ENCODE results near the gene SEMA6B.
A peak's percentile ranks its signal among the peaks of the same experiment; 100 is the strongest.
"Not testable (repeated sequence)": the region's sequence is repeated elsewhere in the genome, so short reads cannot be mapped to it uniquely, and the experiment has no call there.

Gene SEMA6B

DNA sequence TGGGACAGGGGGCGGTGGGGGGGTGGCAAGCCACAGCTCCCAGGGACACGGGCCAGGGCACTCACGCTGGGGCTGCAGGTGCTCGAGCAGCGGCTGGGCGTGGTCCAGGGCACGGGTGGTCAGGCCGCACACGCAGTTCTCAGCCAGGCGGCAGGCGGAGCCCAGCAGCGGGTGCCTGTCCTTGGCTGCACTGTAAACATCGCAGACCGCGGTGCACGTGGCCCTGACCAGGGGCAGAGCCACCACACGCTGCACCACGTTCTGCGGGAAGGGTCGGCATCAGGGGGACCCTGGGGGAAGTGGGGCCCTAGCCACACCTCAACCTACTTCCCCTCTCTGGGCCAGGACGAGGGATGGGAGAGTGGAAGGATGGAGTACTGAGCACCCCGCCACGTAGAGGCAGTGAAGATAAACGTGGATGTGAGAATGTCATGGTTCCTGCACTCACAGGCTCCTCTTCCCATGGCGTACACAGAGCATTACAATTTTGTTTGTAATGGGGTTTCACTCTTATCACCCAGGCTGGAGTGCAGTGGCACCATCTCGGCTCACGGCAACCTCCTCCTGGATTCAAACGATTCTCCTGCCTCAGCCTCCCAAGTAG is 27.8 kb downstream of the SEMA6B start:
- no peak for DNase-seq (ENCODE audit: low read depth)
- H3K4me3 ChIP-seq (replicated peaks; ENCODE audit: low read depth, low read length): no peak overlapping the region
- TF ChIP-seq, protein P1, sequence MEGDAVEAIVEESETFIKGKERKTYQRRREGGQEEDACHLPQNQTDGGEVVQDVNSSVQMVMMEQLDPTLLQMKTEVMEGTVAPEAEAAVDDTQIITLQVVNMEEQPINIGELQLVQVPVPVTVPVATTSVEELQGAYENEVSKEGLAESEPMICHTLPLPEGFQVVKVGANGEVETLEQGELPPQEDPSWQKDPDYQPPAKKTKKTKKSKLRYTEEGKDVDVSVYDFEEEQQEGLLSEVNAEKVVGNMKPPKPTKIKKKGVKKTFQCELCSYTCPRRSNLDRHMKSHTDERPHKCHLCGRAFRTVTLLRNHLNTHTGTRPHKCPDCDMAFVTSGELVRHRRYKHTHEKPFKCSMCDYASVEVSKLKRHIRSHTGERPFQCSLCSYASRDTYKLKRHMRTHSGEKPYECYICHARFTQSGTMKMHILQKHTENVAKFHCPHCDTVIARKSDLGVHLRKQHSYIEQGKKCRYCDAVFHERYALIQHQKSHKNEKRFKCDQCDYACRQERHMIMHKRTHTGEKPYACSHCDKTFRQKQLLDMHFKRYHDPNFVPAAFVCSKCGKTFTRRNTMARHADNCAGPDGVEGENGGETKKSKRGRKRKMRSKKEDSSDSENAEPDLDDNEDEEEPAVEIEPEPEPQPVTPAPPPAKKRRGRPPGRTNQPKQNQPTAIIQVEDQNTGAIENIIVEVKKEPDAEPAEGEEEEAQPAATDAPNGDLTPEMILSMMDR (IDR thresholded peaks at IDR 0.05; ENCODE audit: low read length, missing control alignments): no peak

DNA sequence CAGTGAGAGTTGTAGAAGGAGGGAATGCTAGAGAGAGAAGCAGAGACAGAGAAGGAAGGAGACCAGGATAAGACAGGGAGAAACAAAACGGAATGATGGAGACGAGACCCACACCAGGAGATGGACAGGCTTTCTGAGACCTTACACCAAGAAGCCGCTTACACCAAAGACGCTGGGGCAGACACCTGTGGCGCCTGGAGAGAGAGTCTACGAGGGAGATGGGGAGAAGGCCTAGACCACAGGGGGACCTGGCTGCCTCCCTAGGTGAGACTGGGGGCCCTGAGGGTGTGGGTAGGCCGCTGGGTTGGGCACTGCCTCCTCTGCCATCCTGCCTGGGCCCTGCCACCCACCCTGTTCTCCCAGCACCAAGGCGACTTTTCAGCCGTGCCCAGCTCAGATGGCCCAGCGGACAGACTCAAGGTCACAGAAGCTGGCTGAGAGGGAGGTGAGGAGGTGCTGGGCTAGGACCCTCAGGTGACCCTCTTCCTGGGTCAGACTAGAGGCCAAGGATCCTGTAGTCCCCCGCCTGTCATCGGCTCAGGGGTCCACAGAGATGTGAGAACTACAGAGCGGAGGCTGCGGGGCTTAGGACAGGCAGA is 29.5 kb downstream of the SEMA6B start:
- DNase-seq (ENCODE audit: low read depth): no peak
- TF ChIP-seq, protein P1 (IDR thresholded peaks at IDR 0.05; ENCODE audit: low read length, missing control alignments): no peak
- no peak overlapping the region for H3K4me3 ChIP-seq (replicated peaks; ENCODE audit: low read depth, low read length)

DNA sequence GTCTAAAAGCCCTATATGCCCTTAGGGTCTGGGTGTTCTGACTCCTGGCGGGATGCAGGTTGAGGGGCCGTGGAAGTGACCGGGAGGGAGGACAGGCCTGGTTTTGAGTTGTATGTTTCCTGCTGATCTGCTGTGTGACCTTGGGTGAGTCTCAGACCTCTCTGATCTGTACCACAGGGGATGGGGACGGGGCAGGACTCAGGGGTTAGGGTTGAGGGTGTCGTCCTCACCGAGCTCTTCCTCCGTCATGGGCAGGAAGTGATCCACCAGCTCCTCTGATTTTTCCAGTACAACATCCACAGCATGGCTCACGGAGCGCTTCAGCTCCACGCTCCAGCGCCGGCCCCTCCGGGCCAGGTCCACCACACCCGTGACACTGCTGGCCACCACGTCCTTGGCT is 30.6 kb downstream of the SEMA6B start:
- H3K4me3 ChIP-seq (replicated peaks; ENCODE audit: low read depth, low read length): no peak overlapping the region
- TF ChIP-seq, protein P1 (IDR thresholded peaks at IDR 0.05; ENCODE audit: low read length, missing control alignments): no peak
- DNase-seq (ENCODE audit: low read depth): no peak

DNA sequence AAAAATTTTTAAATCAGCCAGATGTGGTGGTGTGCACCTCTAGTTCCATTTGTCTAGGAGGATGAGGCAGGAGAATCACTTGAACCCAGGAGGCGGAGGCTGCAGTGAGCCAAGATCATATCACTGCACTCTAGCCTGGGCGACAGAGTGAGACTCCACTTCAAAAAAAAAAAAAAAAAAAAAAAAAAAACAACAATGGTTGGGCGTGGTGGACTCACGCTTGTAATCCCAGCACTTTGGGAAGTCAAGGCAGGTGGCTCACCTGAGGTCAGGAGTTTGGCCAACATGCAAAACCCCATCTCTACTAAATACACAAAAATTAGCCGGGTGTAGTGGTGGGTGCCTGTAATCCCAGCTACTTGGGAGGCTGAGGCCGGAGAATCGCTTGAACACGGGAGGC is 32.1 kb downstream of the SEMA6B start:
- DNase-seq (ENCODE audit: low read depth): not testable (repeated sequence)

DNA sequence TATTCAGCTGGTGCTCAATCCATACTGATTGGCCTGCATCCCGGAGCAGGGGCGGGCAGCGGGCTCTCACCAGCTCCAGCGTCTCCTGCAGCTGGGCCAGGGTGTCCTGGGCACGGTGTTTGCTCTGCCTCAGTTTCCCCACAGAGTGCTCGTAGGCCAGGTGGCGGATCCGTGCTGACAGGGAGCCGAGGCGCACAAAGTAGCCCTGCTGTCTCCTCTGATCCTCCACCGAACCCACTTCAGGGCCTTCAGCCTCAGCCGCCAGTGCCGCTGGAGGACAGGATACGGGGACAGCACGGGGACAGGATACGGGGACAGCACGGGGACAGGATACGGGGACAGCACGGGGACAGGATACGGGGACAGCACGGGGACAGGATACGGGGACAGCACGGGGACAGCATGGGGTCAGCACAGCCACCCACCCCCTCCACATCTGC is 33.9 kb downstream of the SEMA6B start:
- H3K4me3 ChIP-seq (replicated peaks; ENCODE audit: low read depth, low read length): no peak overlapping the region
- TF ChIP-seq, protein P1 (IDR thresholded peaks at IDR 0.05; ENCODE audit: low read length, missing control alignments): no peak
- DNase-seq (ENCODE audit: low read depth): no peak

More for the DNA sequence above, 32.1 kb downstream of the SEMA6B start:
- not testable (repeated sequence) for H3K4me3 ChIP-seq (replicated peaks; ENCODE audit: low read depth, low read length)

- TF ChIP-seq, protein P1 (IDR thresholded peaks at IDR 0.05; ENCODE audit: low read length, missing control alignments): peak; percentile 90
- H3K4me3 ChIP-seq (replicated peaks; ENCODE audit: low read depth, low read length): no peak overlapping the region
- DNase-seq (ENCODE audit: low read depth): peak; percentile 58
Observed at GRCh38 chr19:4524808-4525562, 34.5 kb downstream of the SEMA6B start.

DNA sequence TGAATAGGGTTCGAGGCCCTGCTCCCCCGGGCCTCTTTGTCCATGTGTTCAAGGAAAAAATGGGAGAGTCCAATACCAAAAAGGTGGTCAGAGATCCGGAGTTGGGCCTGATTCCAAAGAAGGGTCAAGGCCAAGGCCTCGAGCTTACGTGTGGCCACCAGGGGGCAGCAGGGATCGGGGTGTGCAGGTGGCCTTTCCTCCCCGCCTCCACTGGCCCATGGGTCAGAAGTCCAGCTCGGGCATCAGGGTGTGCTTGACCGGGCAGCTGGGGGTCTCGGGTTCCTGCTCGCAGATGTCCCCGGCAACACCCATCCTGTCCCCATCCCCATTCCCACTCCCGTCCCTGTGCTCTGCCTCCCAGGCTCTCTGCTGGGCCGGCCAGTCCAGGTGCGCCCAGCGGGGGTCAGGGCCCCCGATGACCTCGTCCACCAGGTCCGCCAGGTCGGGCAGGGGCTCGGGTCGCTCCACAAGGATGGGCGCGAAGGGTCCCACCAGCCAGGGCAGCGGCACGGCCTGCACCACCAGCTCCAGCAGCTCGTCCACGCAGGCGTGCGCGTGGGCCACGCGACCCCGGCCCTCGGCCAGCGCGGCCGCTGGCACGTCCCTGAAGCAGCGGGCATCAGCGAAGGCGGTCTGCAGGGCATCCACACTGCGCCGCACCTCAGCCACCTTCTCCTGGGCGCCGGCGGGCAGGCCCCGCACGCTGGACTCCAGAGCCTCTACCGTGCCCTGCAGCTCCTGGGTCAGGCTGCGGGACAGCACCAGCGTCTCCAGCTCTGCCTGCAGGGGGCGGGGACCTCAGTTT is 36.0 kb downstream of the SEMA6B start:
- H3K4me3 ChIP-seq (replicated peaks; ENCODE audit: low read depth, low read length): no peak overlapping the region
- peak; percentile 49 for DNase-seq (ENCODE audit: low read depth)
- TF ChIP-seq, protein P1 (IDR thresholded peaks at IDR 0.05; ENCODE audit: low read length, missing control alignments): peak; percentile 76
